Right forelimb (tissue), 1 donor: ENCODE data around the gene KANK2.
"Not testable (repeated sequence)": the region's sequence is repeated elsewhere in the genome, so short reads cannot be mapped to it uniquely, and the experiment has no call there.

Experiments used
- DNase-seq: peaks from one replicate; pipeline ENCODE4 v3.0.0-alpha.2; 2018

The KANK2 gene

GRCh38 chr19:11137542-11138384 lies 59.6 kb downstream of the KANK2 start:
- DNase-seq: peak; percentile 91

GRCh38 chr19:11136400-11137101 lies 60.8 kb downstream of the KANK2 start:
- DNase-seq: no peak

- no peak for DNase-seq
These were observed 65.9 kb downstream of the KANK2 start for GRCh38 chr19:11131471-11131870.

GRCh38 chr19:11130824-11131455 lies 66.4 kb downstream of the KANK2 start:
- peak; percentile 80 for DNase-seq

- DNase-seq: no peak
These were observed 69.4 kb downstream of the KANK2 start for GRCh38 chr19:11127905-11128304.

- peak; percentile 83 for DNase-seq
These were observed 71.2 kb downstream of the KANK2 start for GRCh38 chr19:11125994-11126685.

GRCh38 chr19:11124157-11124556 lies 73.2 kb downstream of the KANK2 start:
- DNase-seq: not testable (repeated sequence)

GRCh38 chr19:11123114-11123513 lies 74.2 kb downstream of the KANK2 start:
- DNase-seq: no peak

GRCh38 chr19:11121963-11122362 lies 75.4 kb downstream of the KANK2 start:
- not testable (repeated sequence) for DNase-seq

- DNase-seq: no peak
These were observed 80.8 kb downstream of the KANK2 start for GRCh38 chr19:11116507-11116906.

- no peak for DNase-seq
These were observed 81.4 kb downstream of the KANK2 start for GRCh38 chr19:11115895-11116446.

- DNase-seq: no peak
These were observed 82.3 kb downstream of the KANK2 start for GRCh38 chr19:11115042-11115441.
